HG02981 (cell line): Measurements from ENCODE around the gene PNLIPRP2.

Experiments used
- ATAC-seq: cut with Tn5 transposase; IDR thresholded peaks from one replicate; pipeline ENCODE4 v1.9.1; 2021; ENCODE audit warnings: mild to moderate bottlenecking, moderate library complexity; ENCODE audit not compliant: unreplicated experiment

PNLIPRP2 gene

DNA sequence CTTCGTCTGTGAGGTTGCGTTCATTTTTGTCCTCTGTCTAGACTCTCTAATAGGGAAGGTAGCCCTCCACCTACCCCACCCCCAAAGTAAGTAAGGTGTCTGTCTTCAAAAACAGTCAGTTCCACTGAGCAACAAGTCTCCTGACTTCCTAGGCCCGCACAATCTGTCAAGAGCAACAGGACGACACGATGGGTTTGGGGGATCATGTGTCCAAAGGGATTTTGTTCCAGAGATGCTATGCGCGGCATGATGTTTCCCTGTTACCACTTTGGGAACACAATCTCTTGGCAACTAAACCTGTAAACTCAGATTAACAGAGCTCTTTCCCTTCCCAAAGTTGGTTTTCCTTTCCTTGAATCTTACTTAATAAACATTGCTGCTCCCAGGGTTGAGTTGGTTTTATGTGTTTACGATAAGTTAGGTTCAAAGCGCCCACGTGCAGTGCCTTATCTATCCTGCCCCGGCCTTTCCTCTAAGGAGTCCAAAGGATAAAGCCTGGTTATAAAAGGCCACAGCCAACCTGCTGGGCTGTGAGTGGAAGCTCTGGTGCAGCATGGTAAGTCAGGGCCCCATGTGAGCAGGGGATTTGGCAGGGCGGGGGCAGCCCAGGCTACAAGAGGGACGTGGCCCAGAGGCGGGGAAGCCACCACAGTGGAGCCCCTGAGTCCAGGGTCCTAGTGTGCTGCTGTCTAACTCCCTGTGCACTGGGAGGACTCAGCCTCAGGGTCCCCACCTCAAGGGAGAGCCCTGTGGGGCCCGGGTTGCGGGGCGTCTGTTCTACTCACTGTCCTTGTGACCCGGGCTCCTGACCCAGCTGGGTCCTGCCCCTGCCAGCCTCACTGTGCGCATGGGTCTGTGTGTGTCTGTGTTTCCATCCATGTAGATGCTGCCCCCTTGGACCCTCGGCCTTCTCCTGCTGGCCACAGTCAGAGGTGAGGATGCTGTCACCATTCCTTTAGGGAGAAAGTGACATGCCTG is at the start of gene PNLIPRP2:
Gene PNLIPRP2 (plus strand): TSS at position 531 of the 978 bp plus-strand sequence.
- no peak for ATAC-seq

DNA sequence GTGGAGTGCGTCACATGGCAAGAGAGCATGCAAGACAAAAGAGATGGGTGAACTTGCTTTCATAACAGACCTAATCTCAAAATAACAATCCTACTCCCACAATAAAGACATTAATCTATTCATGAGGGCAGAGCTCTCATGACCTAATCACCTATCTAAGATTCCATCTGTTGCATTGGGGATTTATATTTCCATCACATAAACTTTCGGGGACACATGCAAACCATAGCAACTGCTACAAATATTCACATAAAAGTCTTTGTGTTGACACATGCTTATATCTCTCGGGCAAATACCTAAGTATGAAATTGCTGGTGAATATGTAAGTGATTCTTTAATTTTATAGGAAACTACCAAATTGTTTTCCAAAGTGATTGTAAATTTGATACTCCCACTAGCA is 46.0 kb upstream of the PNLIPRP2 start:
- ATAC-seq, result no peak

- ATAC-seq, result no peak
These were observed 32.7 kb upstream of the PNLIPRP2 start for GRCh38 chr10:116587878-116588591.

- no peak for ATAC-seq
These were observed 31.8 kb upstream of the PNLIPRP2 start for GRCh38 chr10:116588995-116589394.

GRCh38 chr10:116589926-116590325 is 30.8 kb upstream of the PNLIPRP2 start:
- ATAC-seq, result no peak

DNA sequence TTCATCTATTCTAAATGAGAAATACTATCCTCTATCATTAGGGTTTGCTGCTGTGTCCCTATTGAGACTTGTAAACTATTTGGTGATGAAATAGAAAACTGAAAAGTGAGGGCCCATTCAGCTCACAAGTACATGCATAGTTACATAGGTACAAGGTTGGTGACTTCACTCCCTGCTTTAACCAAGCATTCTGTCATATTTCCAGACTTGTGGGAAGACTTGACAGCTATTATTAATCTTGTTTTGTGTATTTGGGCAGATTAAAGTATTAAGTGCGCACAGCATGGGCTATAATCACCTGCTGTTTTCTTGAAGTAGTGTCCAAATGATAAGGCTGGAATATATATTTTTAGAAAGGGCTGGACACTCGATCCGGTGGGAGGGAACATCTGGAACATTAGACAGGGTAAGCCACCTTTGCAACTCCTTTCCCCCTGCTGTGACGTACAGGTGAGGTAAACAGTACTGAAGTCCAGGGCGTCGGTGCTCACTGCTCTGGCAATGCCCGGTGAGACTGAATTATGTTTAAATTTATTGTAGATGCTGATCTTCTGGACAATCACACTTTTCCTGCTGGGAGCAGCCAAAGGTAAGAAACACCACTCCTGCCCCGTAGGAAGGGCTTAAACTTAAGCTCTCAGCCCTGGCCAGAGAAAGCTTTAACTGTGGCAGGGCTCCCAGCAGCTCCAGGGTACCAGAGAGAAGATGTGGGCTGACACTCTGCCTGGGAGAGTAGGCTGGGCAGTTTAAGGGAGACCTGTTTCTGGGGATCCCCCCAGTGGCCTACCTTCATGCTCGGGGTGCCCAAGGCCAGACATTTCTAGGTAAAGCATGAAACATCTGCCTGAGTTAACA is 29.9 kb upstream of the PNLIPRP2 start, which contains the start of gene PNLIPRP1:
Gene PNLIPRP1 (plus strand): TSS at position 370 of the 855 bp plus-strand sequence. CDS start 171 bp downstream, at position 541.
- no peak for ATAC-seq

DNA sequence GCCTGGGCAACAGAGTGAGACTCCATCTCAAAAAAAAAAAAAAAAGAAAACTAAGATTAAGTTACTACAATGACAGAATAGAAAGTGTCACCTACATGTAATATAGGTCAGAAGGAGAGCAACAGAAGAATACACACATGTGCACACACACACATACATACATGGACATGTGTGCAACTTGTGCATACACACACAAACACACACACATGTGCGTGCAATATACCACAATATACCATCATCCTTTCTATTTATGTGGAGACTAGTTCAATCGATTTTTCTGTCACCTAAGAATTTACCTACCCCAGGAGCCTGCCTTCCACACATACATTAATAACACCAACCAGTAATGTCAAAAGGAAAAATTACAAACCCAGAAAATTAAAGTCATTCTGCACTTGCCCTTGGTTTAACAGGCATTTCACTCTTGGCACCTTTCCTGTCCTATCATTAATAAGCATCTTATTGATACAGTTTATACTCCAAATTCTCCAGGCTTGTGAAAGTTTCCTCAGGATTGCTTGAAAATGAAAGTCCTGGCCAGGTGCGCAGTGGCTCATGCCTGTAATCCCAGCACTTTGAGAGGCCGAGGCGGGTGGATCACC is 27.5 kb upstream of the PNLIPRP2 start:
- no peak for ATAC-seq

DNA sequence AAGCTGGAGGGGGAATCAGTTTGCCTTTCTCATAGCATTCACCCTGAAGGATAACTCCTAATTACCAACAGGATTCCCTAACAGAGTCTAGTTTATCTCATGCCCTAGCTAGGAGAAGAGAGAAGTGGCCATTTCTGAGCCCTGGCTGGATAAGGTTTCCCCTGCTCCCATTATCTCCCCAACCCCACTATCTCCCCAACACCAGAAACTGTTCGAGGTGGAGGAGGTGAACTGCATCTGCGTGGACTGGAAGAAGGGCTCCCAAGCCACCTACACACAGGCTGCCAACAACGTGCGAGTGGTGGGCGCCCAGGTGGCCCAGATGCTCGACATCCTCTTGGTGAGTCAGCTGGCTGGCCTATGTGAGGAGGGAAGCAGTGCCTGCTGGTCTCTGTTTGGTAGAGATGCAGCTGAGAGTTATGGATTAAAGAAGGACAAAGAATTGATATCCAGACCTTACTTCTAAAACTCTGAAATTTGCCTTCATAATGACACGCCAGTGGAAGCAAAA is 26.2 kb upstream of the PNLIPRP2 start:
- ATAC-seq, result no peak

- no peak for ATAC-seq
These were observed 24.7 kb upstream of the PNLIPRP2 start for GRCh38 chr10:116596062-116596461.

DNA sequence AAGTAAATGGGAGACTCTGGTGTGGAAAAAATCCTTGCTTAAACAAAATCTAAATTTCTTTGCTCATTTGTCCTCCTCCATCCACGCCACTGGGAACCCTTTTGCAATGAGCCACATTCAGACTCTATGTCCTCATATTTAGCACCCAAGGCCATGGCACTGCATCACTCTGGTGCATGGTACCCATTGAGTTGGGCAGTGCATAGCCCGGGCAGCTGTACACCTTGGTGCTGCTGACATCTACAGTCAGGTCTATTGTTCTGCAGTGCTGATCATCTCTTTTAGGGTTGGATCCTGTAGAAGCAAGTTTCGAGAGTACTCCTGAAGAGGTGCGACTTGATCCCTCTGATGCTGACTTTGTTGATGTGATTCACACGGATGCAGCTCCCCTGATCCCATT is 23.2 kb upstream of the PNLIPRP2 start:
- ATAC-seq, result no peak

DNA sequence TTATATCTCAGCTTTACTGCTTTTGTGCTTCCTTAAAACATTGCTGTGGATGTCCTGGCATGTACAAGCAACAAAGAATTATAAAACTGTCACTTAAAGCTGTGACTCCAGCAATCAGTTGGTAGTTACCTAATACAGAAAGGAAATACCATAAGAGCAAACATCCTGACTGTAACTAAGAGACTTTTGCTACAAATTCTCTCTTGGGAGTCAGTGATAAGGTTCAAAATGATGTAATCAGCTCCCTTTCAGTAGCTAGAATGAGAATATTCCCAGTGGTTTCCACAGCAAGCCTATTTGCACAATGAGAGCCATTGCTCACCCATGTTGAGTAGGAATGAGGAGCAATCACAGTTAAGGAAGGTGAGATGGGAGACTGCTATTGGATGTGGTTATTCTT is 22.4 kb upstream of the PNLIPRP2 start:
- ATAC-seq, result no peak

GRCh38 chr10:116599991-116600390 is 20.8 kb upstream of the PNLIPRP2 start:
- ATAC-seq, result no peak

GRCh38 chr10:116602648-116603400 is 17.9 kb upstream of the PNLIPRP2 start:
- no peak for ATAC-seq

DNA sequence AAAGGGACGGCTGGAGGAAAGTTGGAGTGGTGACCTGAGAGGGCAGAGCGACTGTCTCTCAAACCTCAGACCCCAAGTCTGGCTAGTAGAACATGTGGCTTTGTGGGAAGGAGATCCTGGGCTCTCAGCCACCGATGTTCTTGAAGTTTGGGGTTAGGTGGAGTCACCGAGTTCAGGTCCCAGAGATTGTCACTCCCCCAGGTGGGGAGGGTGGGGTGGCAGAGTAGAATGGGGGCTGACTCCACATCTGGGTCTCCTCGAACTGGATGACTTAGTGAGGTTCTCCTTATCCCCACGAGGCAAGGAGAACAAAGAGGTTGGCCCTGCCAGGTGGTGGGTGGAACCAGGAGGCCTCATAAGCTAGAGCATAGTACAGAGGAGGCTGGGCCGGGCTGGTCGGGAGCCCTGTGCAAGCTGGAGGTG is 14.7 kb upstream of the PNLIPRP2 start:
- ATAC-seq, result no peak

- no peak for ATAC-seq
These were observed 13.4 kb upstream of the PNLIPRP2 start for GRCh38 chr10:116607336-116607735.

- ATAC-seq, result no peak
These were observed 11.8 kb upstream of the PNLIPRP2 start for GRCh38 chr10:116608686-116609594.

GRCh38 chr10:116610443-116611152 is 10.2 kb upstream of the PNLIPRP2 start:
- no peak for ATAC-seq

GRCh38 chr10:116611153-116611545 is 9.6 kb upstream of the PNLIPRP2 start:
- no peak for ATAC-seq
